HFF-Myc (cell line): Measurements from ENCODE around the gene ST8SIA5.

Experiments
- DNase-seq: peaks from one replicate; pipeline ENCODE4 v3.0.0-alpha.2; 2011; ENCODE audit warnings: low read depth; ENCODE audit errors: extremely low read depth
- H3K4me3 ChIP-seq: replicated peaks from 2 replicates; pipeline ENCODE4 v1.5.1; 2011; ENCODE audit warnings: low read depth, mild to moderate bottlenecking, control low read depth, low read length
- TF ChIP-seq, protein P1 (sequence below): IDR thresholded peaks from 2 replicates; pipeline ENCODE4 v1.5.1; 2012; ENCODE audit warnings: mild to moderate bottlenecking, low read depth, low read length, control low read depth; ENCODE audit errors: missing control alignments

Gene ST8SIA5

GRCh38 chr18:46642561-46642960 lies 114.3 kb downstream of the ST8SIA5 start:
- TF ChIP-seq, protein P1, sequence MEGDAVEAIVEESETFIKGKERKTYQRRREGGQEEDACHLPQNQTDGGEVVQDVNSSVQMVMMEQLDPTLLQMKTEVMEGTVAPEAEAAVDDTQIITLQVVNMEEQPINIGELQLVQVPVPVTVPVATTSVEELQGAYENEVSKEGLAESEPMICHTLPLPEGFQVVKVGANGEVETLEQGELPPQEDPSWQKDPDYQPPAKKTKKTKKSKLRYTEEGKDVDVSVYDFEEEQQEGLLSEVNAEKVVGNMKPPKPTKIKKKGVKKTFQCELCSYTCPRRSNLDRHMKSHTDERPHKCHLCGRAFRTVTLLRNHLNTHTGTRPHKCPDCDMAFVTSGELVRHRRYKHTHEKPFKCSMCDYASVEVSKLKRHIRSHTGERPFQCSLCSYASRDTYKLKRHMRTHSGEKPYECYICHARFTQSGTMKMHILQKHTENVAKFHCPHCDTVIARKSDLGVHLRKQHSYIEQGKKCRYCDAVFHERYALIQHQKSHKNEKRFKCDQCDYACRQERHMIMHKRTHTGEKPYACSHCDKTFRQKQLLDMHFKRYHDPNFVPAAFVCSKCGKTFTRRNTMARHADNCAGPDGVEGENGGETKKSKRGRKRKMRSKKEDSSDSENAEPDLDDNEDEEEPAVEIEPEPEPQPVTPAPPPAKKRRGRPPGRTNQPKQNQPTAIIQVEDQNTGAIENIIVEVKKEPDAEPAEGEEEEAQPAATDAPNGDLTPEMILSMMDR: no peak
- DNase-seq: no peak
- no peak overlapping the region for H3K4me3 ChIP-seq

- no peak for DNase-seq
Measured at GRCh38 chr18:46641917-46642316, 114.9 kb downstream of the ST8SIA5 start.

GRCh38 chr18:46639386-46639785 lies 117.5 kb downstream of the ST8SIA5 start:
- H3K4me3 ChIP-seq: no peak overlapping the region
- TF ChIP-seq, protein P1: no peak
- no peak for DNase-seq

More at GRCh38 chr18:46641917-46642316, 114.9 kb downstream of the ST8SIA5 start:
- H3K4me3 ChIP-seq: no peak overlapping the region
- TF ChIP-seq, protein P1: no peak

GRCh38 chr18:46636040-46636630 lies 120.7 kb downstream of the ST8SIA5 start:
- TF ChIP-seq, protein P1: no peak

GRCh38 chr18:46632401-46633071 lies 124.3 kb downstream of the ST8SIA5 start:
- no peak for DNase-seq
- no peak overlapping the region for H3K4me3 ChIP-seq
- TF ChIP-seq, protein P1: no peak

More at GRCh38 chr18:46636040-46636630, 120.7 kb downstream of the ST8SIA5 start:
- DNase-seq: no peak
- H3K4me3 ChIP-seq: no peak overlapping the region

GRCh38 chr18:46630991-46631390 lies 125.9 kb downstream of the ST8SIA5 start:
- no peak for DNase-seq
- TF ChIP-seq, protein P1: no peak
- no peak overlapping the region for H3K4me3 ChIP-seq
